ENCODE results near the gene NIPAL4. TPM values are rescaled to one million over a fixed set of nuclear protein-coding genes. Genes with fewer than 3 reads are reported as not detected.
A peak's percentile ranks its signal among the peaks of the same experiment; 100 is the strongest.

The NIPAL4 gene
- polyA plus RNA-seq, 3 donors from 2014 or later: not detected

- Mint-ChIP-seq H3K9me3 (no peaks in the 10 kb centered on the region), H3K36me3 (no peaks in the 10 kb centered on the region), H3K4me3 (no peak overlapping the region), H3K27me3 (ENCODE audit: low read depth in 3 of 3) (peaks cover 0 to 4% (median 2%) of the 10 kb centered on the region in 3 donors), H3K4me1 (peaks cover 0 to 2% of the 10 kb centered on the region in 2 donors), H3K27ac (no peak overlapping the region)
- DNase-seq: no peak
Measured at GRCh38 chr5:157485340-157485739, 25.3 kb downstream of the NIPAL4 start.

DNA sequence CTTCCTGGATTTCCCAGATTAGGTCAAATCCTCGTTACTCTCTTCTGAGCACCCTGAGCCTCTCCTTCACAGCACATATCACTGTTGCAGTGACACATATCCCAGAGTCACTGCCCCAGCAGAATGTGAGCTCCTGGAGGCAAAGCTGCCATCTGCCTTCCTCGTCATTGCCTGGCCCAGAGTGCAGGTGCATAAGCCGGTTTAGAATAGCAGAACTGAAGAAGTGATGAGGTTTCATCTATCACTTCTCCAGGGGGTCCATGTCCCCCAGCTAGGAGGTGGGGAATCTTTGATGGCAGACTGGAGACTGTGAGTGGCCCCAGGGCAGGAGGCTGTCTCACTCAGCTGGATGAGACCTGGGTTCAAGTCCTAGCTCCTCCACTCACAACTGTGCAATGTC is 25.8 kb downstream of the NIPAL4 start:
- DNase-seq: no peak
- H3K9me3 Mint-ChIP-seq: no peaks in the 10 kb centered on the region
- peaks cover 0 to 2% of the 10 kb centered on the region in 2 donors for H3K4me1 Mint-ChIP-seq
- H3K27ac Mint-ChIP-seq: no peak overlapping the region
- H3K4me3 Mint-ChIP-seq: no peak overlapping the region
- H3K27me3 Mint-ChIP-seq (ENCODE audit: low read depth in 3 of 3): peaks cover 0 to 4% (median 2%) of the 10 kb centered on the region in 3 donors
- no peaks in the 10 kb centered on the region for H3K36me3 Mint-ChIP-seq

DNA sequence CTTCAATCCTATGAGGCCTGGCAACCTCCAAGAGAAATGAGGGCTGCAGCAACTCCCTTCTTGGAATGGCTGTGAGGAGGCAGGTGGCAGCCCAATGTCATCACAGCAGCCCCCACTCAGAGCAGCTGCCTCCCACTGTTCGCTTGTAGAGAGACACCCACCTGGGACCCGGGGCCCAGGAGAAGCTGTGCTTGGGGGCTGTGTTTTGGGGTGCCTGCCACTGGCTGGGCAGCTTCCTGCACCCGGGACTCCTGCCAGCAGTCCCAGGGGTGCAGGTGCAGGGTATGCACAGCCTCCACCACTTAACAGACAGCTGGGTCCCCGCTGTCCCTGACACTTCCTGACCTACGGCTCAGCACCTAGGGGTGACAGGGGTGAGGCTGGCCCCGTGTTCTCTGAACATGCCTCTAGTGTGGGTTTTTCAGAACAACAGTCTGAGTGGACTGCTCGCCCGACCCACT is 26.2 kb downstream of the NIPAL4 start:
- peak overlapping the region in 1 of 6 donors; percentile 0 for H3K27ac Mint-ChIP-seq
- DNase-seq: no peak
- peaks cover 0 to 4% (median 2%) of the 10 kb centered on the region in 3 donors for H3K27me3 Mint-ChIP-seq (ENCODE audit: low read depth in 3 of 3)
- H3K9me3 Mint-ChIP-seq: no peaks in the 10 kb centered on the region
- H3K4me3 Mint-ChIP-seq: no peak overlapping the region
- no peaks in the 10 kb centered on the region for H3K36me3 Mint-ChIP-seq
- H3K4me1 Mint-ChIP-seq: peaks cover 0 to 2% of the 10 kb centered on the region in 2 donors

GRCh38 chr5:157486861-157487260 is 26.8 kb downstream of the NIPAL4 start:
- Mint-ChIP-seq H3K27ac (no peak overlapping the region), H3K36me3 (no peaks in the 10 kb centered on the region), H3K27me3 (ENCODE audit: low read depth in 3 of 3) (peaks cover 0 to 4% (median 2%) of the 10 kb centered on the region in 3 donors), H3K4me1 (peaks cover 0 to 2% of the 10 kb centered on the region in 2 donors), H3K4me3 (no peak overlapping the region), H3K9me3 (no peaks in the 10 kb centered on the region)
- DNase-seq: no peak

DNA sequence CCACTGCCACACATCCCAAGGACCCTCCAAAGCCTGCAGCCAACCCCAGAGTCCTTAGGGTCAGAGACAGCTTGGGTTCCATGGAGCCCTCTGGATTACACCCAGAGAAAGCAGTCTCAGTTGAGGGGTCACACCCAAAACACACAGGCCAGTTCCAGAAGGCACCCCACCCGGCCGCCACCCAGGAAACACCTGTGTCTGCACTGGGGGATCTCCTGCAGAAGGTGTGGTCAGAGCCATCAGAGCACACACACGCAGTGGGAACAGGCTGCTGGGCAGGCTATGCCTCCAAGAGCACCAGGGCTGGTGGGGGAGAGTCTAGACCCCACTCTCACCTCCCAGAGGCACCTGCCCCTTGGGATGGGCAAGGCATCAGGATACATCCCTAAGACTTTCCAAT is 27.3 kb downstream of the NIPAL4 start:
- H3K27me3 Mint-ChIP-seq (ENCODE audit: low read depth in 3 of 3): peaks cover 0 to 4% (median 2%) of the 10 kb centered on the region in 3 donors
- no peak for DNase-seq
- no peaks in the 10 kb centered on the region for H3K36me3 Mint-ChIP-seq
- no peak overlapping the region for H3K4me3 Mint-ChIP-seq
- no peak overlapping the region for H3K27ac Mint-ChIP-seq
- H3K4me1 Mint-ChIP-seq: peaks cover 0 to 2% of the 10 kb centered on the region in 2 donors
- no peaks in the 10 kb centered on the region for H3K9me3 Mint-ChIP-seq

GRCh38 chr5:157491471-157491995 is 31.5 kb downstream of the NIPAL4 start:
- Mint-ChIP-seq H3K27ac (no peak overlapping the region), H3K36me3 (no peaks in the 10 kb centered on the region), H3K27me3 (ENCODE audit: low read depth in 3 of 3) (peaks cover 0 to 4% (median 2%) of the 10 kb centered on the region in 3 donors), H3K9me3 (no peaks in the 10 kb centered on the region), H3K4me1 (peaks cover 0 to 2% of the 10 kb centered on the region in 2 donors), H3K4me3 (no peak overlapping the region)
- no peak for DNase-seq

DNA sequence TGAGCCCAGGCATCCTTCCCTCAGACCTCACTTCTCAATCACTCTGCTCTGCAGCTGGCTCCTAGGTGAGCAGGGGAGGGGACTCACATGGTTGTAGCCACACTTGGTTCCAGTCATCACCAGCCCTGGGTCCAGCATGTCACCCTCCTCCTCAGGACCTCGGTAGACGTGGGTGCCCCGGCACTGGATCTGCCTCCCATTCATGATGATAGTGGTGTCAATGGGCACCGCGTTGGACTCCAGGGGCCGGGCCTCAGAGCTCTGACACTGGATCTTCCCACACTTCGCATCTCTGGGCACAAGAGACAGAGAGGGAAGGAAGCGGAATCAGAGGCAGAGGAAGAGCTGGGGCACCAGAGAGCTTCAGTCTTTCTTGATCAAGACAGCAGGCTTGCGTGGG is 32.9 kb downstream of the NIPAL4 start:
- DNase-seq: no peak
- H3K9me3 Mint-ChIP-seq: no peaks in the 10 kb centered on the region
- H3K27ac Mint-ChIP-seq: peak overlapping the region in 1 of 6 donors; percentile 38
- H3K4me3 Mint-ChIP-seq: no peak overlapping the region
- no peaks in the 10 kb centered on the region for H3K4me1 Mint-ChIP-seq
- H3K27me3 Mint-ChIP-seq (ENCODE audit: low read depth in 3 of 3): peaks cover 0 to 3% (median 0%) of the 10 kb centered on the region in 3 donors
- H3K36me3 Mint-ChIP-seq: no peaks in the 10 kb centered on the region

GRCh38 chr5:157494178-157494832 is 34.3 kb downstream of the NIPAL4 start:
- Mint-ChIP-seq H3K4me3 (no peak overlapping the region), H3K27ac (no peak overlapping the region), H3K27me3 (ENCODE audit: low read depth in 3 of 3) (peaks cover 0 to 3% (median 0%) of the 10 kb centered on the region in 3 donors), H3K36me3 (no peaks in the 10 kb centered on the region), H3K9me3 (no peaks in the 10 kb centered on the region), H3K4me1 (no peaks in the 10 kb centered on the region)
- no peak for DNase-seq

- no peak overlapping the region for H3K27ac Mint-ChIP-seq
- peaks cover 0 to 3% of the 10 kb centered on the region in 2 donors for H3K4me1 Mint-ChIP-seq
- H3K36me3 Mint-ChIP-seq: no peaks in the 10 kb centered on the region
- peaks cover 0 to 3% (median 0%) of the 10 kb centered on the region in 3 donors for H3K27me3 Mint-ChIP-seq (ENCODE audit: low read depth in 3 of 3)
- no peaks in the 10 kb centered on the region for H3K9me3 Mint-ChIP-seq
- DNase-seq: no peak
- no peak overlapping the region for H3K4me3 Mint-ChIP-seq
Measured at GRCh38 chr5:157496864-157497263, 36.9 kb downstream of the NIPAL4 start.

- Mint-ChIP-seq H3K27ac (no peak overlapping the region), H3K4me1 (peaks cover 3 to 13% of the 10 kb centered on the region in 2 donors), H3K27me3 (ENCODE audit: low read depth in 3 of 3) (peaks cover 0 to 3% (median 0%) of the 10 kb centered on the region in 3 donors), H3K4me3 (no peak overlapping the region), H3K9me3 (no peaks in the 10 kb centered on the region), H3K36me3 (no peaks in the 10 kb centered on the region)
- no peak for DNase-seq
Measured at GRCh38 chr5:157497875-157498611, 38.0 kb downstream of the NIPAL4 start.

DNA sequence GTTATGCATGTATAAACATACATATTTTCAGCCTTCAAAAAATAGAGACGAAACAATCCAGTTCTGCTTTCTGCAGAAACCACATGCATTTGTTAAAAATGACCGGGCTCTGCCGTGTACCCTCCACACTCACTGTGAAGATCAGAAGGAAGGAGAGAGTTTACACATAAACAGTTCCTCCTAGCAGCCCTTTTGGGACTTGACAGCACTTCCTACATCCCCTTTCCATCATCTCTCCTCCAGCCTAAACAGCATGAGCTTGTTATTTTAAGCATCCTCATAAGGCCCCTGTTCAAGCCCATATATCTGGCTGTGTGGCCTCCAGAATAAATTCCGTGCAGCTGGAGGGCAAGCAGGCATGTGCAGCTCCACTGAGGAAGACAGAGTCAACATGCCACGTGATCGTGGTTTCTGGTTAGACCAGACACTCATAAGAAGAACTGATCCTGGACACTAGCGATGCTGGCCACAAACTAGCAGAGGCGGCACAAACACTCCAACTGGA is 42.2 kb downstream of the NIPAL4 start:
- no peak overlapping the region for H3K4me3 Mint-ChIP-seq
- H3K27ac Mint-ChIP-seq: peak overlapping the region in 2 of 6 donors; percentile 25 to 53
- H3K36me3 Mint-ChIP-seq: no peaks in the 10 kb centered on the region
- no peaks in the 10 kb centered on the region for H3K27me3 Mint-ChIP-seq (ENCODE audit: low read depth in 3 of 3)
- peak in 1 of 3 donors; percentile 3 for DNase-seq
- no peaks in the 10 kb centered on the region for H3K9me3 Mint-ChIP-seq
- H3K4me1 Mint-ChIP-seq: peaks cover 3 to 20% of the 10 kb centered on the region in 2 donors

DNA sequence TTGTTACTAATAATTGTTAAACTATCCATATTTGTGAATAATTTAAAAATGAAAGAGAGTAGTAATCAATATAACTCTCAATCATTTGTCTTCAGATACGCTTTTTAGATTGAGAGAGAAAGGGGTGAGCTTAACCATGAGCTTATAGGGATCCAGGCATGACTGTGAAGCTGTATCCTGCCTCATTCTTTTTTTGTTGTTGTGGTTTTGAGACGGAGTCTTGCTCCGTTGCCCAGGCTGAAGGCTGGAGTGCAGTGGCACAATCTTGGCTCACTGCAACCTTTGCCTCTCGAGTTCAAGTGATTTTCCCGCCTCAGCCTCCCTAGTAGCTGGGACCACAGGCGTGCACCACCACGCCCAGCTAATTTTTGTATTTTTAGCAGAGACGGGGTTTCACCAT is 44.0 kb downstream of the NIPAL4 start:
- Mint-ChIP-seq H3K36me3 (no peaks in the 10 kb centered on the region), H3K4me1 (peaks cover 3 to 20% of the 10 kb centered on the region in 2 donors), H3K9me3 (no peaks in the 10 kb centered on the region), H3K27ac (no peak overlapping the region), H3K4me3 (no peak overlapping the region), H3K27me3 (ENCODE audit: low read depth in 3 of 3) (peaks cover 0 to 2% (median 0%) of the 10 kb centered on the region in 3 donors)
- no peak for DNase-seq

DNA sequence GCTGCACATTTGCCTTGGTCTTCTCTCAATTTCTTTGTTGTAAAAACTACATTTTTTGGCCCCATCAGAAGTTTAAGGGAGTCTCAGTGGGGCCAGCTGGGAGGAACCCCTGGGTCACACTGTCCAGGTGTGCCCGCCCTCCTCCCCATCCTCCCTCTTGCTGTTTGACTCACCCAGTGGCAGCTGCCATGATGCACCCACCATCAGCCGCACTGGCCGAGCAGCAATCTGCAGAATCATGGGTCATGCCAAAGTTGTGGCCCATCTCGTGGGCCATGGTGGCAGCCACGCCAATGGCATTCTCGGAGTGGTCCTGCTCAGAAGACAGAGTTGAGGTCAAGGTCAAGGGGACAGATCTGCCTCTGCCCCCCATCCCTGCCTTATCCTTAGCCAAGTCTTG is 45.5 kb downstream of the NIPAL4 start:
- Mint-ChIP-seq H3K4me1 (peaks cover 3 to 20% of the 10 kb centered on the region in 2 donors), H3K9me3 (no peaks in the 10 kb centered on the region), H3K4me3 (no peak overlapping the region), H3K36me3 (no peaks in the 10 kb centered on the region), H3K27me3 (ENCODE audit: low read depth in 3 of 3) (peaks cover 0 to 2% (median 0%) of the 10 kb centered on the region in 3 donors), H3K27ac (no peak overlapping the region)
- no peak for DNase-seq

- peaks cover 3 to 20% of the 10 kb centered on the region in 2 donors for H3K4me1 Mint-ChIP-seq
- H3K9me3 Mint-ChIP-seq: no peaks in the 10 kb centered on the region
- H3K27me3 Mint-ChIP-seq (ENCODE audit: low read depth in 3 of 3): peaks cover 0 to 2% (median 0%) of the 10 kb centered on the region in 3 donors
- no peak overlapping the region for H3K27ac Mint-ChIP-seq
- no peak for DNase-seq
- H3K36me3 Mint-ChIP-seq: no peaks in the 10 kb centered on the region
- no peak overlapping the region for H3K4me3 Mint-ChIP-seq
Measured at GRCh38 chr5:157506066-157506590, 46.1 kb downstream of the NIPAL4 start.

Data from immature natural killer cell (primary cell).